ENCODE data around the gene TUBA3E. TPM values are rescaled to one million over a fixed set of nuclear protein-coding genes. Genes with fewer than 3 reads are reported as not detected.
"Not testable (repeated sequence)": the region's sequence is repeated elsewhere in the genome, so short reads cannot be mapped to it uniquely, and the experiment has no call there.

The TUBA3E gene
- total RNA-seq, 1 experiment from 2014 or later = not detected

GRCh38 chr2:130143266-130144039 lies 54.8 kb downstream of the TUBA3E start:
- not testable (repeated sequence) for DNase-seq (ENCODE audit: low read depth)

GRCh38 chr2:130142396-130143265 lies 55.6 kb downstream of the TUBA3E start:
- DNase-seq (ENCODE audit: low read depth) = not testable (repeated sequence)

Other genes with a start within 250 kb of the TUBA3E start
- 0.02 TPM in 1 of 2 replicates, not detected in the other for gene RAB6C, start 218.8 kb downstream of the TUBA3E start, total RNA-seq (2014; rRNA removed; shearing (Covaris generic))
- not detected in 2 replicates for gene POTEF, start 69.2 kb downstream of the TUBA3E start, total RNA-seq (2014; rRNA removed; shearing (Covaris generic))
- gene CCDC74B, start 53.3 kb downstream of the TUBA3E start, total RNA-seq (2014; rRNA removed; shearing (Covaris generic)) = 4.2 and 5.8 TPM in 2 replicates
- 24.2 and 35.0 TPM in 2 replicates for gene SMPD4, start 16.8 kb downstream of the TUBA3E start, total RNA-seq (2014; rRNA removed; shearing (Covaris generic))
- 87.0 and 111 TPM in 2 replicates for gene MZT2B, start 16.2 kb downstream of the TUBA3E start, total RNA-seq (2014; rRNA removed; shearing (Covaris generic))
- 91.1 and 97.3 TPM in 2 replicates for gene IMP4, start 144.5 kb upstream of the TUBA3E start, total RNA-seq (2014; rRNA removed; shearing (Covaris generic))
- 16.5 and 19.0 TPM in 2 replicates for gene PTPN18, start 157.6 kb upstream of the TUBA3E start, total RNA-seq (2014; rRNA removed; shearing (Covaris generic))

All from M059J (cell line).